PC-9 (cell line): ENCODE measurements around the gene FAM120A. TPM values are rescaled to one million over a fixed set of nuclear protein-coding genes. Genes with fewer than 3 reads are reported as not detected.

Experiments used
- BruUV-seq: library from RNA; stranded (reverse); fragments of 400-500 nt; replicated peaks from 2 replicates; lab custom pipeline; 2021; lab: Mats Ljungman, UMichigan
- CTCF ChIA-PET: fragments of 300-600 bp; sonication (Branson Sonifier 250); formaldehyde crosslinking; loops from one replicate; lab custom pipeline; 2022; ENCODE audit warnings: antibody characterized with exemption; lab: Charles Lee
- POLR2A ChIA-PET: fragments of 300-600 bp; sonication (Branson Sonifier 250); formaldehyde crosslinking; loops from one replicate; lab custom pipeline; 2022; ENCODE audit warnings: antibody characterized with exemption; ENCODE audit not compliant: unreplicated experiment; lab: Charles Lee
- DNase-seq, 2 experiments: peaks; one replicate each; pipeline versions ENCODE4 v3.0.0 to v3.0.0-alpha.2; 2015 to 2022; ENCODE audit warnings: mixed read lengths in 1 of 2
- H2AFZ ChIP-seq: fragments of 200-600 bp; sonication (generic); 2 replicates; pipeline ENCODE4 v1.8.1; 2017; ENCODE audit warnings: antibody characterized with exemption
- H3F3A ChIP-seq: fragments of 200-600 bp; sonication (generic); 2 replicates; pipeline ENCODE4 v1.8.1; 2017; ENCODE audit warnings: antibody characterized with exemption, mild to moderate bottlenecking, low read depth; ENCODE audit not compliant: insufficient read depth
- H3K27ac ChIP-seq: fragments of 200-600 bp; sonication (generic); 2 replicates; pipeline ENCODE4 v1.6.1; 2016; ENCODE audit warnings: mixed run types
- H3K27me3 ChIP-seq: fragments of 200-600 bp; sonication (generic); 2 replicates; pipeline ENCODE4 v1.6.1; 2016; ENCODE audit warnings: low read depth, mixed run types; ENCODE audit not compliant: insufficient read depth
- H3K36me3 ChIP-seq: fragments of 200-600 bp; sonication (generic); 2 replicates; pipeline ENCODE4 v1.6.1; 2016; ENCODE audit warnings: low read depth, mixed run types
- H3K4me1 ChIP-seq: fragments of 200-600 bp; sonication (generic); replicated peaks from 2 replicates; pipeline ENCODE4 v1.6.1; 2016; ENCODE audit warnings: mixed run types; ENCODE audit not compliant: insufficient read depth
- H3K4me2 ChIP-seq: fragments of 200-600 bp; sonication (generic); 2 replicates; pipeline ENCODE4 v1.6.1; 2017; ENCODE audit warnings: mixed run types
- H3K4me3 ChIP-seq: fragments of 200-600 bp; sonication (generic); 2 replicates; pipeline ENCODE4 v1.6.1; 2016; ENCODE audit warnings: mixed run types
- H3K79me2 ChIP-seq: fragments of 200-600 bp; sonication (generic); 2 replicates; pipeline ENCODE4 v1.6.1; 2017; ENCODE audit warnings: low read depth, mixed run types
- H3K9me2 ChIP-seq: fragments of 200-600 bp; sonication (generic); 2 replicates; pipeline ENCODE4 v1.8.1; 2017; ENCODE audit warnings: mild to moderate bottlenecking; ENCODE audit not compliant: insufficient read depth
- H3K9me3 ChIP-seq: fragments of 200-600 bp; sonication (generic); 2 replicates; pipeline ENCODE4 v1.8.1; 2016; ENCODE audit warnings: low read depth; ENCODE audit not compliant: insufficient read depth
- H4K20me1 ChIP-seq: fragments of 200-600 bp; sonication (generic); 2 replicates; pipeline ENCODE4 v1.8.1; 2017; ENCODE audit not compliant: insufficient read depth
- CTCF ChIP-seq: fragments of 200-600 bp; sonication (generic); conservative IDR thresholded peaks from 2 replicates; pipeline ENCODE4 v1.6.1; 2017; ENCODE audit warnings: mixed run types, antibody characterized with exemption, mild to moderate bottlenecking, moderate library complexity
- EZH2 ChIP-seq: fragments of 200-600 bp; sonication (generic); IDR thresholded peaks from 2 replicates; pipeline ENCODE4 v1.8.0; 2017; ENCODE audit warnings: antibody characterized with exemption, low read depth
- intact Hi-C: fragments of 100-400 bp; cut with micrococcal nuclease; formaldehyde crosslinking; loops from one replicate; pipeline ENCODE4 v1.10.0; 2022; ENCODE audit not compliant: unreplicated experiment
- total RNA-seq: library from RNA; stranded (reverse); gene quantifications from 2 replicates; pipeline ENCODE4 v1.2.3, GENCODE V29; 2021

FAM120A gene
- total RNA-seq, 1 experiment from 2014 or later = 171 TPM

GRCh38 chr9:93574900-93575795 lies 123.7 kb downstream of the FAM120A start:
- Histone ChIP-seq H3K36me3 (no peaks in the 10 kb centered on the region), H3K4me3 (peak overlapping the region; percentile 87), H3K9me3 (no peaks in the 10 kb centered on the region), H3K4me2 (peak overlapping the region; percentile 94), H3K4me1 (peaks cover 14% of the 10 kb centered on the region), H3K27ac (no peak overlapping the region), H3K27me3 (no peaks in the 10 kb centered on the region), H3F3A (no peaks in the 10 kb centered on the region; the same call in 1 of the 2 replicates), H4K20me1 (peaks cover 5% of the 10 kb centered on the region; the same call in 1 of the 2 replicates), H3K79me2 (peaks cover 35% of the 10 kb centered on the region), H3K9me2 (no peaks in the 10 kb centered on the region), H2AFZ (peak overlapping the region; percentile 95)
- BruUV-seq = TSS peak; percentile 62
- TF ChIP-seq CTCF (no peak), EZH2 (no peak)
- intact Hi-C loops = loop anchor here (5.0 kb wide), 3 partner anchors 107 to 1423 kb away; partner anchors contain the start of gene NINJ1
- DNase-seq = no peak
- POLR2A ChIA-PET = interaction anchor here (0.6 kb wide), 2 partner anchors 101 to 1935 kb away, joined by 3 to 5 read pairs; no protein-coding TSS in a partner anchor
- CTCF ChIA-PET = interaction anchor here (0.6 kb wide), 3 partner anchors 9 to 233 kb away, joined by 3 to 17 read pairs (median 7); no protein-coding TSS in a partner anchor

GRCh38 chr9:93575796-93576257 lies 124.3 kb downstream of the FAM120A start:
- intact Hi-C loops = loop anchor here (5.0 kb wide), 3 partner anchors 106 to 1424 kb away; partner anchors contain the start of gene NINJ1
- peaks cover 5% of the 10 kb centered on the region; the same call in 1 of the 2 replicates for H4K20me1 ChIP-seq
- H3K9me3 ChIP-seq = no peaks in the 10 kb centered on the region
- peak overlapping the region; percentile 95 for H2AFZ ChIP-seq
- no peaks in the 10 kb centered on the region; the same call in 1 of the 2 replicates for H3F3A ChIP-seq
- peaks cover 14% of the 10 kb centered on the region for H3K4me1 ChIP-seq
- peak in 1 of 2 experiments; percentile 58 for DNase-seq
- no peaks in the 10 kb centered on the region for H3K27me3 ChIP-seq
- TF ChIP-seq EZH2 (no peak), CTCF (no peak)
- H3K9me2 ChIP-seq = no peaks in the 10 kb centered on the region
- BruUV-seq = no TSS peak
- POLR2A ChIA-PET = interaction anchor here (0.6 kb wide), 2 partner anchors 100 to 1935 kb away, joined by 3 to 5 read pairs; no protein-coding TSS in a partner anchor
- H3K4me3 ChIP-seq = peak overlapping the region; percentile 87
- H3K27ac ChIP-seq = no peak overlapping the region
- peak overlapping the region; percentile 94 for H3K4me2 ChIP-seq
- CTCF ChIA-PET = interaction anchor here (0.6 kb wide), 2 partner anchors 10 to 234 kb away, joined by 3 to 7 read pairs; no protein-coding TSS in a partner anchor
- H3K79me2 ChIP-seq = peaks cover 42% of the 10 kb centered on the region
- H3K36me3 ChIP-seq = no peaks in the 10 kb centered on the region
